Stimulated activated CD4-positive, alpha-beta T cell treated with anti-CD3 and anti-CD28 coated beads, Interleukin-2, amount 100 ng/mL, for 48 hours (primary cell): ENCODE data around the gene OR6C65.
"Not testable (repeated sequence)": the region's sequence is repeated elsewhere in the genome, so short reads cannot be mapped to it uniquely, and the experiment has no call there.

Experiments used
- DNase-seq, 2 donors: peaks; one replicate each; pipeline ENCODE4 v3.0.0-alpha.2; 2020

Gene OR6C65

DNA sequence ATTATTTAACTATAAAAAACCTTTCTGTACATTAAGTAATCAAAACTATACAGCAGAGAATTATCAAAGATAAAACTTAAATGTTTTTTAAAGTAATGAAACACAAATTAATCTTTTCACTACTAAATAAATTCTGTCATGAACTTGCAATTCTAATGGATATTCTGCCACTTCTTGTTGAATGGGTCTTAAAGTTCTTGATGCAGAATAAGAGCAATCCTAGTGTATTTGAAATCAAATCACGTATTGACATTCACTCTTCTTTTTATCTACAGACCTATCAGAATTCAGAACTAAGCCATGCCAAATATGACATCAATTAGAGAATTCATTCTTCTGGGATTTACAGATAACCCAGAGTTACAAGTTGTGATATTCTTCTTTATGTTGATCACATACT is at the start of gene OR6C65:
Gene OR6C65, plus strand, starts transcription at position 301 of the 400 bp plus-strand sequence. Its CDS starts 0 bp downstream, at position 301.
- no peak for DNase-seq

DNA sequence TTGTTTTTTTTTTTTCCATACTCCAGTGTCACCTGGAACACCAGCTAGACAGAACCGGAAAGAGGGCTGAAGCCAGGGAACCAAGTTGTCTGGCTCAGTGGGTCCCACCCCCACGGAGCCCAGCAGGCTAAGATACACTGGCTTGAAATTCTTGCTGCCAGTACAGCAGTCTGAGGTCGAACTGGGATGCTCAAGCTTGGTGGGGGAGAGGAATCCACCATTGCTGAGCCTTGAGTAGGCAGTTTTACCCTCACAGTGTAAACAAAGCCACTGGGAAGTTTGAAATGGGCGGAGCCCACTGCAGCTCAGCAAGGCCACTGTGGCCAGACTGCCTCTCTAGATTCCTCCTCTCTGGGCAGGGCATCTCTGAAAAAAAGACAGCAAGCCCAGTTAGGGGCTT is 45.0 kb upstream of the OR6C65 start:
- not testable (repeated sequence) for DNase-seq

DNA sequence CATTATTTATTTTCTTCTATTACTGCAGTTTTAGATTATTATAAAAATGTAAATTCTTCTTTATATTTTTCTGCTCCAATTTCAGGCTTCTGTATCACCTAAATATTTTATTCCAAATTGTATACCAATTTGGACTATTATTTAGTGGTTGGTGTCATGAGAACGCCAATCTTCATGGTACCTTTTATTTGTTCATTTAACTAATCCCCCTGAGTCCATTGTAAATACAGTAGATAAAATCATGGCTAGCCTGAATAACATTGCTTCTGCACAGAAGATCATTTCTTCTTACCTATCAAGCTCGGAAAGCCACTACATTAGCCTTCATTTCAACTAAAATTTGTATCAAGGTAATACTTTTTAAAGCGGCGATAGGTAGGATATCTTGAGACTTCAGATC is 37.7 kb upstream of the OR6C65 start, which contains the start of gene OR6C75:
Gene OR6C75, plus strand, starts transcription at position 301 of the 400 bp plus-strand sequence. CDS start 2,136 bp downstream, outside the sequence.
- DNase-seq, result no peak

DNA sequence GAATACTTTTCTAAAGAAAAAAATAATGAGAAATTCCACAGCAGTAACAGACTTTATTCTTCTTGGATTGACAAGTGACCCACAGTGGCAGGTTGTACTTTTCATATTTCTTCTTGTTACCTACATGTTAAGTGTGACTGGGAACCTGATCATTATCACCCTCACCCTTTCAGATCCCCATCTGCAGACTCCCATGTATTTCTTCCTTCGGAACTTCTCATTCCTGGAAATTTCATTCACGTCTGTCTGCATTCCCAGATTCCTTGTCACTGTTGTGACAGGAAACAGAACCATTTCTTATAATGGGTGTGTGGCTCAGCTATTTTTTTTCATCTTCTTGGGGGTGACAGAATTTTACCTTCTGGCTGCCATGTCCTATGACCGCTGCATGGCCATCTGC is 35.2 kb upstream of the OR6C65 start:
- no peak for DNase-seq

DNA sequence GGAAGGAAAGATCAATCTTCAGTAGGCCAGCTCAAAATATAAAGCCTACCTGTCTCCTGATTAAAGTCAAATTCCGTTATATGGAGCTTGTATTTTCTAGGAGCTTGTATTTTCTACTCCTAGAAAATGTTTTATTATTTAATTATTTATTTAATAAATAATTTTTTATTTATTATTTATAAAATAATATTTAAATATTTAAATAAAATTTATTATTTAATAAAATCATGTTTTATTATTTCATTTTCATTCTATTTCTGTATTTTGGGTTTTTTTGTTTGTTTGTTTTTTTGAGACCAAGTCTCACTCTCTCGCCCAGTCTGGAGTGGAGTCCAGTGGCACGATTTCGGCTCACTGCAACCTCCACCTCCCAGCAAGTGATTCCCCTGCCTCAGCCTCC is 27.8 kb upstream of the OR6C65 start:
- DNase-seq, result no peak

DNA sequence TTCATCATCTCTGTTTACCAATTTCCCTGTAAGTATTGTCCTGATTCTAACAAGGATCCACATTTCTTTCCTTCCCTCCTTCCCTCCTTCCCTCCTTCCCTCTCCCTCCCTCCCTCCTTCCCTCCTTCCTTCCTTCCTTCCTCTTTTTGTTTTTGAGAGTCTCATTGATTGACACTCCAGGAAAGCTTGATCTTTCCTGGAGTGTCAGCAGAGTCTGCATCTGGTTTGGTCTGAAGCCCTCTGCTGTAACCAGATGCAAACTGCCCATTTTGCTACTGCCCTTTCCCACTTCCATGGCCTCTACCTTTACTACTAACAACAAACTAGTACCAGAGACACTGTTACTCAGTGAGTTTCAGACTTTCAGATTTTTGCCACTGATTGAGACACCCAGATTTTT is 14.4 kb upstream of the OR6C65 start:
- no peak for DNase-seq

DNA sequence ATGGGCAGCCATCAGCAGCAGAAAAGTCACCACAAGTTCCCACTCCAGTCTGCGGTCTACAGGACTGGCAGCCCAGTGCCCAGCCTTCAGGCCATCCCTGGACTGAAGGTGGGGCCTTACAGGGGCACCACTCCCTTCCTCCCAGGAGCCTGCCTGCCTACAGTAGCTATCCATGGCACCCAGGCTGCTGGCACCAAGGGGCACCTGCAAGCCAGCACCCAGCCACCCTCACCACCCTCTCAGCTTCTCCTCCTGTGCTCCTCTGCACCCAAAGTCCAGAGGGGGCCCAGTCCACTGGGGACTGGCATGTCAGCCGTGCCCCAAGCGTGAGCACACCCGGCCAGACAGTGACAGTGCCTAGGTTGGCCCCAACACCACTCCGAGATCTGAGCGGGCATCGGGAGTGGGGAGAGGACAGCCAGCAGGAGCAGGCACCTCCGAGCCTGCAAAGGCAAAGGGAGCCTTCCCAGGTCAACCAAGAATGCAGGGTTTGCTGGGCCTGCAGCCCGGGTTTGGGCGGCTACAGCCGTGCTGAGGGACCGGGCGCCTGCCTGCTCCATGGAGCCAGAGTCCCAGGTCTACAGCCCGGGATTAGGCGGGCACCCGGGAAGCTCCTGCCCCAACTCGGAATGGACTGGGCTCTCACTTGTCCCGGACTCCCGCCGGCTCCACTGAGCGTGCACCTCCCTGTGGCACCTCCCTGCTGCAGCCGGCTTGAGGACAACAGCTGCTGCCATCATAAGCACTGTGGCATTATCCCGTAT is 8.1 kb upstream of the OR6C65 start:
- DNase-seq, result no peak

DNA sequence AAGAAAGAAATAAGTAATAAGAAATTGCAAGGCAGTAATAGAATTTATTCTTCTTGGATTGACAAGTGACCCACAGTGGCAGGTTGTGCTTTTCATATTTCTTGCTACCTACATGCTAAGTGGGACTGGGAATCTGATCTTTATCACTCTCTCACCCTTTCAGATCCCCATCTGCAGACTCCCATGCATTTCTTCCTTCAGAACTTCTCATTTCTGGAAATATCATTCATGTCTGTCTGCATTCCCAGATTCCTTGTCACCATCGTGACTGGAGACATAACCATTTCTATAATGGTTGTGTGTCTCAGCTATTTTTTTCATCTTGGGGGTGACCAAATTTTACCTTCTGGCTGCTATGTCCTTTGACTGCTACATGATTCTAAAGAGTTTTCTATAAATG is 4.0 kb upstream of the OR6C65 start:
- DNase-seq, result no peak

DNA sequence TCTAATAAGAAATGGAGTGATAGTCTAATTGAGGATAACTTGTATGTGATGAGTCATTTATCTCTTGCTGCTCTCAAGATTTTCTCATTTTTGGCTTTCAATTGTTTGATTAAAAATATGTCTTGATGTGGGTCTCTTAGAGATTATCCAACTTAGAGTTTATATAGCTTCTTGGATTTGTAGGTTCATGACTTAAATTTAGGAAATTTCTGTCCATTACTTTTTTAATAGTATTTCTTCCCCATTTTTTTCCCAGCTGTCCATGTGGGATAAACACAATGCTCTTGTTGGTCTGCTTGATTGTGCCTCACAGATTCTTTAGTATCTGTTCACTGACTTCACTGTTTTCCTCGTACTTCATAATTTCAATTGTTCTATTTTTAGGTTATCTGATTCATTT is 7.5 kb downstream of the OR6C65 start:
- DNase-seq, result no peak

DNA sequence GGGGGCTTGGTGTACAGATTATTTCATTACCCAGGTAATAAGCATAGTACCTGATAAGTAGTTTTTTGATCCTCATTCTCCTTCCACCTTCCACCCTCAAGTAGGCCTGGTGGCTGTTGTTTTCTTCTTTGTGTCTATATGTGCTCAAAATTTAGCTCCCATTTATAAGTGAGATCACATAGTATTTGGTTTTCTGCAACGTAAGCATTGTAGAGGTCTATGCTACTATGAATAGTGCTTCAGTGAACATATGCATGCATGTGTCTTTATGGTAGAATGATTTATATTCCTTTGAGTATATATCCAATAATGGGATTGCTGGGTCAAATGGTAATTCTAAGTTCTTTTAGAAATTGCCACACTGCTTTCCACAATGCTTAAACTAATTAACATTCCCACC is 8.8 kb downstream of the OR6C65 start:
- not testable (repeated sequence) for DNase-seq

DNA sequence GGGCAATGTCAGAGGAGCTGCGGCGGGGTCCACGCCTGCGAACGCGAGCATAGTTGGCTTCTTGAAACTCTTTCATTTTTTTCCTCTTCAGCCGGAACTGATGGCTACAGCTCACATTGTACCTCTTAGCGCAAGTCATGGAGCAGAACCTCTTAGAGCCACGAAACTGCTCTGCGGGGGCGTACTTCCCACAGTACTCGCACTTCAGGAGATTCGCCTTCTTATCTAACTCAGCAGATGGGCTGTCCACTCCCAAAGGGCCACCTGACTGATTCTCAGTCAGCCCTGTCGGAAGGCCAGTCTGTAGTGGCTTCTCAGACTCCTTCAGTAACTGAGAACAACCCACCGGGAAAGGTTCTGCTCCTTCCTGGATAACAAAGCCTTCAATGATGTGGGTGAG is 11.8 kb downstream of the OR6C65 start:
- DNase-seq, result not testable (repeated sequence)

DNA sequence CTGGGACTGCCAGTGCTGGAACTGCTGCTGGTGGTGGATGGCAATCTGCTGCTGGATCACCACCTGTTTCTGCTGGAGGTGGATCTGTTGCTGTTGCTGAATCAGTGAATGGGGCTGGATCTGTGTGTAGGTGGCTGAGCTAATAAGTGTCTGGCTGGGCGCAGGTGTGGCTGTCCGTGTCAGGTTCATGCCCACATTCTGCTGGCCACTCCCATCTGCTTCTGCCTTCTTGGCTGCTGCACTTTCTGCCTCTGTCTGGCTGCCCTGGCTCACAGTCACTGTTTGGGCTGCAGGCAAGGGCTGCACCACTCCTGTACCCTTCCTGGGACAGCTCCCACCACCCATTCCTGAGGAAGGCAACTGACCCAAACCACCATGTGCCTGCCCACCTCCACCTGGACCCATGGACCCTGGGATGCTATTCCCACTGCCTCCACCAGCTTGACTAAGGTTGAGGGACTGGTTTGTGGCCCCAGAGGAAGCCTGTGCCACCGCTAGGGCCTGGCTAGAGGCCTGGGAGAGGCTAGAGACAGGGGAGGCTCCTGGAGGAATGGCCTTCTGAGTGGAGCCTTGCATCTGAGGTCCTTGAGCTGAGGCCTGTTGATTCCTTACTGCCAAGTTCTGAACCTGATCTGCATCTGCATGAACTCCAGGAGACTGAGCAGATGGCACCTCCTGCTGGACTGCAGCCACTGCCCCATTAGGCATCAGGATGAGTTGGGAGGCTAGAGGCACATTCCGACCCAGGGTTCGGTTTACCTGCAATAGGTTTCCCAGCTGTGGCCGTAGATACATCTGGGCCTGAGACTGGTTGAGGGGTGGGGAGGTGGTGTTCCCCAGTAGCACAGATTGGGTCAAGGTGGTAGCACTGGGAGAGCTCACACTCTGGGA is 13.4 kb downstream of the OR6C65 start:
- not testable (repeated sequence) for DNase-seq

DNA sequence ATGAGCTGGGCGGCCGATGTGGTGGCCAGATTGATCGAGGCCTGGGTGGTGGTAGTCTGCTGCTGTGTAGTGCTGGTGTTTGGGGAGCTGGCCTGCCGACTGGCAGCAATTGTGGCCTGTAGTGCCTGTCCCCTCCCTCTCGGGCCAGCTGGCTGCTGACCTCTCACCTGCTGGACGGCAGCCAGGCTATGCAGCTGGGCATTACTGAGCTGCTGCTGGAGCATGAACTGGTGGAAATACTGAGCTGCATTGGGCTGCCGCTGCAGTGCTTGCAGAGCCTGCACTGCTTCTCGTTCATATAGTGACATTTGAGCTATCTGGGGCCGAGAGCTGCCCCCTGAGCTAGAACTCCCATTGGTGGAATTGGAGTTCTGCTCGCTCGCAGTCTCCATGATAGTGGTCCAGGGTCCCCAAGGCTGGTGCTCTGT is 14.1 kb downstream of the OR6C65 start:
- DNase-seq, result not testable (repeated sequence)

DNA sequence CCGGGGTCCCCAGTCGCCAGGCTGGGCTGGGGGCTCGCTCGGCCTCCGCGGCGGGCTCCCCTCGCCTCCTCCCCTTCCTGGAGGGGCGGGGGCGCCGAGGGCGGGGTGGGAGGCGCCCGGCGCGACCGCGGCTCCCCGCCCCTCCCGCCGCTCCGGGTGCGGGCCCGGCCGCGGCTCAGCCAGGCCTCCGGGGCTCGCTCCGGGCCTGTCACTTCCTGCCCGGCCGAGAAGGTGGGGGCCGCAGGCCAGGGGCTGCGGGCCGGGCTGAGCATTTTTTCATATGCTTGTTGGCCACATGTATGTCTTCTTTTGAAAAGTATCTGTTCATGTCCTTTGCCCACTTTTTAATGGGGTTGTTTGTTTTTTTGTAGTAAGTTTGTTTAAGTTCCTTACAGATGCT is 14.6 kb downstream of the OR6C65 start:
- not testable (repeated sequence) for DNase-seq

DNA sequence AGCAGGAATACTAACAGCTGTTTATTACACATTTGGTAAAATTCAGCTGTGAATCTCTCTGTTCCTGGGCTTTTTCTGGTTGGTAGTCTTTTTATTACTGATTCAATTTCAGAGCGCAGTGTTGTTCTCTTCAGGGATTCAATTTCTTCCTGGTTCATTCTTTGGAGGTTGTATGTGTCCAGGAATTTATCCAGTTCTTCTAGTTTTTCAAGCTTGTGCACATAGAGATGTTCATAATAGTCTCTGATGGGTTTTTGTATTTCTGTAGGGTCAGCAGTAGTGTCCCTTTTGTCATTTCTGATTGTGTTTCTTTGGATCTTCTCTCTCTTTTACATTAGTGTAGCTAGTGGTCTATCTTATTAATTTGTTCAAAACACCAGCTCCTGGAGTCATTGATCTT is 16.6 kb downstream of the OR6C65 start:
- no peak for DNase-seq

DNA sequence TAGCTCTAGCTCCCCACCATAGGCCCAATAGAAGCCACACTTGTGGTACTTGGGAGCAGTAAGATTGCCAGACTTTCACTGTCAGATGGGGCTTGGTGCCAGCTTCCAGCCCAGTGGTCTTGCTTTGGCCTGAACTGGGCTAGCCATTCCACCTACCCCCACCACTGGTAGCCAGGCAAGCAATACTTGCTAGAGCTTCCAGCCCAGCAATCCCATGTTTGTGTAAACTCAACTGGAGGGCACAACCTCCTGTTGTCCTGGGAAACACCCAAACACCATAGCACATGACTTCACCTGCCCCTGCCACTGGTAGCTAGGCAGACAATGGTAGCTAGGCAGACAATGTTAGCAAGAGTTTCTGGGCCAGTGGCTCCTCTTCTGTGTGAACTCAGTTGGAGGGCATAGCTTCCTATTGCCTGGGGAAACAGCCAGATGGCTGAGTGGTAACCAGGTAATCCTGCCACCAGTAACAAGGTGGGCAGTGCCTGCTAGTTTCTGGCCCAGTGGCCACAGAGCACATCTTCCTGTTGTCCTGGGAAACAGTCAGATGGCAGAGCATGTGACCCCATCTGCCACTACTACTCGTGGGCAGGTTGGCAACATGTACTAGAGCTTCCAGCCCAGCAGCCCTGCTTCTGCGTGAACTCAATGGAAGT is 20.1 kb downstream of the OR6C65 start:
- DNase-seq, result no peak

DNA sequence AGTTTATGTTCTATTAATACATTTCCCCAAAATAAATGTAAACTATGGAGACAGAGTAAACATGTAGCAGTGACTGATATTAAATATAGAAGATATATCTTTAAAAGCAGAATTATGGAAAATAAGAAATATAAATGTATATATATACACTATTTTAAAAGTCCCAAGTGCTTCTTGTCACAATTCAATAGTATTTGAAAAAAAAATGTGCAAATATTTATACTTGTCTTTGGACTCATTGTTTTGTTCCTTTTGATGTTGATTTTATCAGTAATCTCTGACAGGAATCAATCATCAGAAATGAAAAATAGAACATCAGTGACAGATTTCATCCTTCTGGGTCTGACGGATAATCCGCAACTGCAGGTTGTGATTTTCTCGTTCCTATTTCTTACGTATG is 25.6 kb downstream of the OR6C65 start, which contains the start of gene OR6C76:
Gene OR6C76, plus strand, starts transcription at position 301 of the 400 bp plus-strand sequence. Its CDS starts 0 bp downstream, at position 301.
- no peak for DNase-seq

DNA sequence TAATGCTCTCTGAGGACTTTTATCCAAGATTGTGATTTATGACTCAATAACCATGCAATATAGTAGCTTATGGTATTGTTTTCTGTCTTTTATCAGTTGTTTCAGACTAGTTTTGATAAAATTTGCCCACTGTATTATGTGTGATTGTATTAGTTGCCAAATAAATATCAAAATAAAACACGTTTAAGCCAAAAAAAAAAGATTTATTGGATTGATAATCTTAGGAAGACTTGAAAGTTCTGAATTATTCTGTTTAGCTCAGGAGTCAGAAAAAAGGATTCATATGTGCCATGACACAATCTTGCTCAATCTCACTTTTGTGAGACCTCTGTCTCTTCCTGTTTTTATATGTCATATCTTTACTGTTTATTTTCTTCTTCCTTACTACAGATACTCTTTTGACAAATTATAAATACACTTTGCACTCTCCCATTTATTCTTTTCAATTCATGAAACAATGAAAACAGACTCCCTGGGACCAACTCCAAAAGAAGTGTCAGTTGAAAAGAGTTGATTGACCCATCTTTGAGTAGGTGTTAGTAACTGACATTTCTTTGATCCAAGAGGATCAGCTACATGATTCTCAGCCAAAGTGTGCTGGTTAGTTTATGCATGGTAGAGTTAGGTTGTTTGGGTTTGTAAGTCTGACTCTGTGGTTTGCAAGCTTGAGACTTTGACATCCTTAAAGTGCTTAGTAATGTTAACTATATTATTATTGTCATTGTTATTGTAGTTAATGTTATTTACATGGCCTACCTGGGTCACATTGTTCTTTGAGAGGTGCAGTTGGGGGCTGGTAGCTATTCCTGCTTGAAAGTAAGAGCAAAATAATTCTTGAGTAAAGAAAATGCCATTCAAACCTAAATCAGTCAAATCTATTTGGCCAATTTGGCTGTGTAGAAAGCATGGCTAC is 28.3 kb downstream of the OR6C65 start:
- DNase-seq, result no peak

DNA sequence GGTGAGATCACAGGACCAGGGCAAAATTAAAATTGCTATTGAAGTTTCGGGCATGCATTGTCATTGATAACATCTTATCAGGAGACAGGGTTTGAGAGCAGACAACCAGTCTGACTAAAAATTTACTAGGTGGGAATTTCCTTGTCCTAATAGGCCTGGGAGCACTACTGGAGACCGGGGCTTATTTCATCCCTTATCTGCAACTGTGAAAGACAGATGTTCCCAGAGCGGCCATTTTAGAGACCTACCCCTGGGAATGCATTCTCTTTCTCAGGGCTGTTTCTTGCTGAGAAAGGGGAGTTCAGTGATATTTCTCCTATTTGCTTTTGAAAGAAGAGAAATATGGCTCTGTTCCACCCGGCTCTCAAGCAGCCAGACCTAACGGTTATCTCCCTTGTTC is 40.9 kb downstream of the OR6C65 start:
- not testable (repeated sequence) for DNase-seq

DNA sequence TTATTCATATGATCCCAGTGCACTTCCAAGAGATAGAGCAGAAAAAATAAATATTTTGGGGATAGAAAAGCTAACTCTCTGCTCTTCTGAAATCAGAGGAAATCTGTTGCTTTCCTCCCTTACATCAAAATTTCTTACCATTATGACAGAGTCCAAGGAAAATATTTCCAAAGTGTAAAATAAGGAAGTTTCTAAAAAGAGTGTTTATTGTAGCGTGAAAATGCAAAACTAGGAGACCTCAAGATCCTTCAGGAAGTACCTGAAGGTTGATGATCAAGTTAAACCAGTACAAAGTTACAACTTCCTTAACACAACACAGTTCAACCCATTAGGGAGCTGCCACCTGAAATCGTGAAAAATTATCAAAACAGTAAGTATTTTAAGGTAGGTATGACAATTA is 43.4 kb downstream of the OR6C65 start, which contains the start of gene OR6C2:
Gene OR6C2, plus strand, starts transcription at position 301 of the 400 bp plus-strand sequence. CDS start 8,138 bp downstream, outside the sequence.
- DNase-seq, result no peak

DNA sequence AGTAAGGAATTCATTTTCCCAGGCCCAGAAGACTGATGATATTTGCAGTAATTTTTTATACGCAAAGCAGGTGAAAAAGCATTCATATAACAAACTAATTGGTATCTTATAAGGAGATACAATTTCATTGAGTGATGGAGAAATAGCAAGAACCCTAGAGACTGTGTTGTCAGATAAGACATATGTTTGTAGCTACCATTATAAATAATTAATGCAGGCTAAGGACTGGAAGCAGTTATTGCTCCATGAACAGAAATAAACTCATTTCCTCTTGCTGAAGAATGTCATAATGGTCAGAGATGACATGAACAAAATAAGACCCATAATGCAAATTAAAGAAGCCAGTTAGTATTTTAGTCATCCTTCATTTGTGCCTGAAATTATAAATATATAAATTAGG is 45.0 kb downstream of the OR6C65 start:
- DNase-seq, result no peak

DNA sequence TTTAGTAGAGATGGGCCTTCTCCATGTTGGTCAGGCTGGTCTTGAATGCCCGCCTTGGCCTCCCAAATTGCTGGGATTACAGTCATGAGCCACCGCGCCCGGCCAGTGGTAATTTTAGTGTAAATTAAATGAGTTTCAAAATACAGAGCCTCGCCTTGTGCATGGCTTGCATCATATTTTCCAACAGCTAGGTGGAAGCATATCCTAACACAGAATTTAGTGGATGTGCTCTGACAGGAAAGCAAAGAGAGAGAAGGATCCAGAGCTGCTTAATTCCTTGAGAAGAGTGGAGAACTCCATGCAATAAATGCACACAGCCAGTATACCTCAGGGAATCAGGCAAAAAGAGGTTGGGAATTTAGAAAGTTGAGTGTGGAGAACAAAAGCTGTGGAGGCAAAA is 46.0 kb downstream of the OR6C65 start:
- DNase-seq, result no peak
